NCI-H526 (cell line): ENCODE measurements around the gene PTPRN2.

ENCODE experiments used
- DNase-seq, 2 experiments: peaks; one replicate each; lab custom pipeline; 2025; lab: John Stamatoyannopoulos, UW

Gene PTPRN2

DNA sequence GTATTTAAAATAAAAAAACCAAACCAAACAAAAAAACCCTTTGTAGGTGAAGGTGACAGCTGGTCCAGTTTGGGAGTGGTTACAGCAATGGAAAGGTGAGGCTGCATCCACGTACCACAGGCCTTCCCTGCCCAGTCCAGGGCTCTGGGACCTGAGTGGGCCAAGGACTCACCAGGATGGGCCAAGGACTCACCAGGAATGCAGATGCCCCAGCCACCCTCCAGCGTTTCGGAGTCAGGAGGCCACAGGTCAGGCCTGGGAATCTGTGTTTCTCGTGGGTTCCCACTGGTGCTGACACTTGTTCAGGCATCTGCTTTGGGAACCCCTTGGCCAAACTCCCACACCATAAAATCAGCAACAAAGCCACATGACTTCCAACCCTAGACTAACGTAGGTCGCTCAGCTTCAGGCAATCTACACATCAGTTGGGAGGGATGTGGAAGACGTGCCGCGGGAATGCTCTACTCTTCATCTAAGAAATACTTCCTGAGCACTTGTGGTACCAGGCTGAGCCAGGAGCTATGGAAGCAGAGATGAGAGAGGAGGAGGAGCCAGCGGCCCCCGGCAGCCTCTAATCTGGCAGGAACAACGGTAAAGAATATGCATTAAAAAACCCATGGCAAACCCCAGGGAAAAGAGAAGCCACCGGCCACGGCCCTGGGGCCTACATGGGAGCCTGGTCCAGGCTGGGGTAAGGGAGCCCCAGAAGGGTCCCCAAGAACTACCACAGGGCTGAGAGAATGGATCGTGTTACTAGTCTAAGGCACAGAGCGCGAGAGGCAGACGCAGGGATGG lies 473.4 kb downstream of the PTPRN2 start:
- no peak for DNase-seq

DNA sequence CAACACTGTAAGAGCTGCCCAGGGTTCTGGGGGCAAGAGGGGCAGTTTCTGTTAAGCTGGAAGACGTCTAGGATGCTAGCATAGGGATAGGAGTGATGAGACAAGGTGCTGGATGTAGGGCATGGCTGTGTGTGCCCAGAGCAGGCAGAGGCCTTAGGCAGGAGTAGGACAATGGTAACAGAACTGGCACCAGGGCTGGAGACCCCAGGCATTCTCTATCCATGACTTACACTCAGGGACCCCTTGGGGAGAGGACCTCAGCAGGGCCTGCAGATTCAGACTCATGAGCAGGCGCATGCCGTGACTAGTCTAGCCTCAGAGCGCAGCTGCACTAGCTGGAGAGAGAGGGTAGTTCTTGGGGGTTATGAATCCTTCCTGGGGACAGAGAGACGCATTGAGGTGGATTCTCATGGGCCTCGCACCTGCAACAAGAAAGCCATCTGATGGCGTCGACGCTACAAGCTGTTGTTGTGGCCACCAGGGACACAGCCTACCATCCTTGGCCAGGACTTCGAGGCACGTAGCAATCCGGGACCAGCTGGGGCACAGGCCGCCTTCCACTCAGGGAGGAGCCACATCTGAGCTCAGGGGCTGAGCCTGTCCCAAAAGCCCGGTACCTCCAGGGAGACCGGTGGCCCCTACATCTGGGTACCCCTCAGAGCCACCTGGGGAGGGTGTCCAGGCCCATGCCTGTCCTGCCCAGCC lies 474.1 kb downstream of the PTPRN2 start:
- no peak for DNase-seq

DNA sequence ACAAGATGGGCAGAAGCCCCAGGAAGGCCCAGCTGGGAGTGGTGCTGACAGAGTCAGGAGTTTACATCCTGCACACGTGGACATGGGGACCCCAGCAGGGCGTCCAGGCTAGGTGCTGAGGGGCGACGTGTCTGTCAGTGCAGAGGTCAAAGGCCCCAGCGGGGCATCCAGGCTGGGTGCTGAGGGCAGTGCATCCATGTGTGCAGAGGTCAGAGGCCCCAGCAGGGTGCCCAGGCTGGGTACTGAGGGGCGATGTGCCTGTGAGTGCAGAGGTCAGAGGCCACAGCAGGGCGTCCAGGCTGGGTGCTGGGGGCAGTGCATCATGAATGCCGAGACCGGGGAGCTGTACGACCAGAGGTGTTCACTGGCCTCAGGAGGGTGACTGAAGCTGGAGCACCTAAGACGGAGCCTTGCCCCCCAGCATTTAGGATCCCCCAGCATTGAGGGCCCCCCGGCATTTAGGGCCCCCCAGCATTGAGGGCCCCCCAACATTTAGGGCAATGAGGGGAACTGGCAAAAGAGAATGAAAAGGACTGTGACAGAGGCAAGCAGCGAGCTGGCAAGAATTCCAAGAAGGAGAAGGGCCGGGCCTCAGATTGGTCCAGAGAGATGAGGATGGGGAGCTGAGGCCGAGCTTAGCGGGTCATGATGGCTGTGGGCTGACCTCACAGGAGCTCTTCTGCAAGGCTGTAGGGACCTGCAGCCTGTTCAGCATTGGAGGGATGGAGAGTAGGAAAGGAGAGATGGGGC lies 474.9 kb downstream of the PTPRN2 start:
- no peak for DNase-seq

DNA sequence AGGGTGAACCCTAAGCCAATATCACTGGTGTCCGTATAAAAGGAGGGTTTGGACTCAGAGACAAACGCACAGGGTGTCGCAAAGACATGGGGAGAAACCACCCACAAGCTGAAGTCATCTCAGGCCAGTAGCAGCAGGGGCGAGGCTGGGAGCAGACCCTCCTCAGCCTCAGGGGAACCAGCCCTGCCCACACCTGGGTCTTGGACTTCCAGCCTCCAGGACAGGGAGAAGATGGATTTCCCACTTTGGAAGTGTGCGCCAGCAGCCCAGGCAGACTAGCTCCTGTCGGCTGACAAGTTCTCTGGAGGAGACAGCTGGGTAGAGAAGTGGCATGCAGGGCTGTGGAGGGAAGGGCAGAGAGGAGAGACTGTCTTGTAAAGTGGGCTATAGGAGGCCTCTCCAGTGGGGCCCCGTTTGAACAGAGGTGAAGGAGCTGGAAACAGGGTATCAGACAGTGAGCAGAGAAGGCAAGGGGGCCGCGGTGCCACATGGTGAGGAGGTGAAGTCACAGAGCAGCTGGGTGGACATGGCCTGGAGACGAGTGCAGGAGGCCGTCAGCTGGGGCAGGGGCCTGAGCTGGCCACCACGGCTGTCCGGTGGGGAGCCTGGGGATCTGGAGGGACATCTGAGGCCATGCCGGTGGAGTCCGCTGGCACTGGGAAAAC lies 475.6 kb downstream of the PTPRN2 start:
- DNase-seq = no peak

DNA sequence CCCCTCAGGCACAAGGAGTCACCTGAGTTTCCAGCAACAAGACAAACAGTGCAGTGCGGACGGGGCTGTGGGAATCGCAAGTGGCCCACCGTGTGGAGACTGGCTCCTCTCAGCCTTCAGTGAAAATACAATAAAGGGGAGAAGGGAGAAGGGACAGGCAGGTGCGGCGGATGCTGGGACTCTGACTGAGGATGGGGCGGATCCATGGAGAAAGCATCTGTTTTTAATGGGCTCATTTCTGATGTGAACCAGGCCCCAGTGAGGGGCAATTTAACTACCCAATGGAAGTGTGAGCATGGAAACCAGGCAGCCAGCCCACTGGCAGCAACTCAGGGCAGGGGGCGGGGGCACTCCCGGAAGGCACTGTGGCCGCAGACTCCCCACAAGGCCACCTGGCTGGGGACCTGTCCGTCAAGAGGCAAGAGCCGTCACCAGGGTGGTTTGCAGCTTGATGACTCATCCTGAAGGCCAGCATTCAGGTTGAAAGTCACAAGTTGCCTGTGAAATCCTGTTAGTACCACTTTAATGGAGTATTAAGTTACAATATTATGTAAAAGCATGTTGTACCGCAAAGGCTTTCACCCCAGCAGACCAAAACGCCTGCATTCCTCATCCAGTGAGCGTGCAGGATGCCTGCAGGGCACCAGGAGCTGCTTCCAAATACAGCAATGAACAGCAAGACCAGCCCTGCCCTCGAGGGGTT lies 476.4 kb downstream of the PTPRN2 start:
- peak; percentile 55 to 71 for DNase-seq

DNA sequence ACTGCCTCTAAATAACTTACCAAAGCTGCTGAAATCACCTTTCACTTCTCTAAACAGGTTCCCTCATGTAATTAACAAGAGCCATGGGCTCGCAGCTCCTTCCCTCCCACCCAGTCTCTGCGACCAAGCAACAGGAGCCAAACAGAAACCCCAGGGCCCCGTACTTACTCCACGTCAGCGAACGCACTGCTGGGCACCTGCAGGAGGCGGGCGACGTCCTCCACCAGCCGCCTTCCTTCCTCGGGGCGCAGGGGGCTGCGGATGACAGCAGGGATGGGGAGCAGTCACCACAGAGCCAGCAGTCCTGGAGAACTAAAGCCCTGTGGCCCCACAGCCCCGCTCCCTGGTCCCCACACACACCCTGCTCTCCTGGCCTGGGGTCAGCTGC lies 477.0 kb downstream of the PTPRN2 start:
- DNase-seq = no peak

DNA sequence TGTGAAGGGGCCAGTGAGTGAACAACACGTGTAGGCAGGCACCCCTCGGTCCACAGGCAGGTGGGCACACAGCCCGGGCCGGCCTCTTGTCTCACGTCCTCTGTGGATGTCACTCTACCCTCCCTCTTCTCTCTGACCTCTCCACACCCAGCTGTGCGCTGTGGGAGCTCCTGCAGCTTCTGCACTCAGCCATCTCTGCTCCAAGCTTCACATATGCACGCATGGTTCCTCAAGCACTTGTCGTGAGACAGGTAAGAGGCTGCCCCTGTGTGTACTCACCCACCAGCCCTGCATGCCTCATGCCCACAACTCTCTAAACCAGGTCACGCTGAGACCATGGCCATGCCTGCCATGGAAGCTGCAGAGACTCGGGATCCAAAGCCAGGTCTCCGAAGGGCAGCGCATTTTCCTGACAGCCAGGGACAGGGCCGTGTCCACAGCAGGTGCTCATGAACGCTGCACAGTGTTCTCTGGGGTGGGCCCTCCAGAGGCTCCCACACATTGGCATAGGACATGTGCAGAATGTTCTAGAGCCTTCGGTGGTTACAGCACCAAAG lies 477.5 kb downstream of the PTPRN2 start:
- DNase-seq = no peak

DNA sequence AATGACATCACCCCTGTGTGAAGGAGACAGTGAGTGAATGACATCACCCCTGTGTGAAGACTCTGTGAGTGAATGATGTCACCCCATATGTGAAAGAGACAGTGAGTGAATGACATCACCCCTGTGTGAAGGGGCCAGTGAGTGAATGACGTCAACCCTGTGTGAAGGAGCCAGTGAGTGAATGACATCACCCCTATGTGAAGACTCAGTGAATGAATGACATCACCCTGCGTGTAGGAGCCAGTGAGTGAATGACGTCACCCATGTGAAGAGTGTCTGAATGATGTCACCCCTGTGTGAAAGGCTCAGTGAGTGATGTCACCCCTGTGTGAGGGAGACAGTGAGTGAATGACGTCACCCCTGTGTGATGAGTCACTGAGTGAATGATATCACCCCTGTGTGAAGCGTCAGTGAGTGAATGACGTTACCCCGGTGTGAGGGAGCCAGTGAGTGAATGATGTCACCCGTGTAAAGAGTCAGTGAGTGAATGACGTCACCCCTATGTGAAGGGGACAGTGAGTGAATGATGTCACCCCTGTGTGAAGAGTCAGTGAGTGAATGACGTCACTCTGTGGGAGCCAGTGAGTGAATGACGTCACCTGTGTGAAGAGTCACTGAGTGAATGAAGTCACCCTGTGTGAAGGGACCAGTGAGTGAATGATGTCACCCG lies 478.1 kb downstream of the PTPRN2 start:
- DNase-seq = no peak

DNA sequence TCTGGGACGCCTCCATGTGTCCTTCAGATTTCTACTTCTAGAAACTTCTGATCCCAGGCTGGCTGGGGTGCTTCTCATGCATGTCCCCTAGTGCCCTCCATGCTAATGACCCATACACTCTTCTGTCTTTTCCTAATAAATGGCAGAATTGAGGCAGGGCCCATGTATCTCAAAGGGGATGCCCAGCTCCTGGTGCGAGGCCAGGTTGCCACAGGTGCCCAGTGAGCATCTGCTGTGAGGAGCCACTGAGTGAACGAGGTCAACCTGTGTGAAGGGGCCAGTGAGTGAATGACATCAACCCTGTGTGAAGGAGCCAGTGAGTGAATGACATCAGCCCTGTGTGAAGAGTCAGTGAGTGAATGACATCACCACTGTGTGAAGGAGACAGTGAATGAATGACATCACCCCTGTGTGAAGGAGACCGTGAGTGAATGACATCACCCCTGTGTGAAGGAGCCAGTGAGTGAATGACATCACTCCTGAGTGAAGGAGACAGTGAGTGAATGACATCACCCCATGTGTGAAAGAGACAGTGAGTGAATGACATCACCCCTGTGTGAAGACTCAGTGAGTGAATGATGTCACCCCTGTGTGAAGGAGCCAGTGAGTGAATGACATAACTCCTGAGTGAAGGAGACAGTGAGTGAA lies 478.9 kb downstream of the PTPRN2 start:
- no peak for DNase-seq

DNA sequence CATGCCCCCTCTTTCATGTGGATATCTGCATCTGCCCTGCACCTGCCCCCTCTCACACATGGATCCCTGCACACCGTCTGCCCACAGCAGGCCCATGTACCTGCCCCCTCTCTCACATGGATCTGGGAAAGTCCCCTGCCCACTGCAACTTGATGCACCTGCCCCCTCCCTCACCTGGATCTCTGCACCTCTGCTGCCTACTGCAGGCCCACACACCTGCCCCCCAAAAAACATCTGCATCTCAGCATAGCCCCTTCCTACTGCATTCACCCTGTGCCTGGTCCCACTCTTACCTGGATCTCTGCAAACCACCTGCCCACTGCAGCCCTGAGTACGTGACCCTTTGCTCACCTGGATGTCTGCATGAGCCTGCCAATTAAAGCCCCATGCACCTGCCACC lies 479.8 kb downstream of the PTPRN2 start:
- DNase-seq = no peak

DNA sequence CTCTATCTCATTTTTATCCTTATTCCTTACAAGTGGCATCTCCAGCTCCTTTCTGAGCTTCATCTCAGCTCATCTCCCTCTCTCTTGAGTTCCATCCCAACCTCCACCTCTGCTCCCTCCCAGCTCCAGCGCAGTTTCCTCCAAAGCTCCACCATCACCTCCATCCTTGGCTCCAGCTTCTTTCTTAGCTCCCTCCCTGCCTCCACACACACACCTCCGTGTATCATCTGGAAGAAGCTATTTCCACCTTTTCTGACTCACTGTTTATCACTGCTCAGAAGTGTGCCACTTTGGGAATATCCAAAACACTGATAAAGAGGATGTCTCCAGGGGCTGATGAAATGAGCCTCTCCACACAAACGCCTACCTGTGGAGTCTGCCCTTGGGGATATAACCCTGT lies 481.4 kb downstream of the PTPRN2 start:
- no peak for DNase-seq

DNA sequence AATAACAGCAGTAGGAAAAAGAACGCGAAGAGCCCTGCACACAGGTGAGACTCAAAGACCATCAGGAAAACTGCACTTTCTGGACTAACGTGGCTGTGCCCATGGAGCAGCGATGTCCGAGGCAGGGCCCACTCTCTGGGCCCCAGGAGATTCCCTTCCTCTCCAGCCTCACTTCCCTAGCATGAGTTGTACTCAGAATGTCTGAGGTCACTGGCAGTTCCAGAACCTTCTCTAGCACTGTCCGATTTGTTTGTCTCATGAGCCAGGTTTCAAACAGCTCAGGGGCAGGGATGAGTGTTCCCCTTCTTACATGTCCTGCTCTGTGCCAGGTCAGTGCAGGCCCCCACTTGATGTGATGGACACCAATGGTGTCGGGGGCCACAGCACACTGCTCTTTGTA lies 484.2 kb downstream of the PTPRN2 start:
- DNase-seq = no peak

DNA sequence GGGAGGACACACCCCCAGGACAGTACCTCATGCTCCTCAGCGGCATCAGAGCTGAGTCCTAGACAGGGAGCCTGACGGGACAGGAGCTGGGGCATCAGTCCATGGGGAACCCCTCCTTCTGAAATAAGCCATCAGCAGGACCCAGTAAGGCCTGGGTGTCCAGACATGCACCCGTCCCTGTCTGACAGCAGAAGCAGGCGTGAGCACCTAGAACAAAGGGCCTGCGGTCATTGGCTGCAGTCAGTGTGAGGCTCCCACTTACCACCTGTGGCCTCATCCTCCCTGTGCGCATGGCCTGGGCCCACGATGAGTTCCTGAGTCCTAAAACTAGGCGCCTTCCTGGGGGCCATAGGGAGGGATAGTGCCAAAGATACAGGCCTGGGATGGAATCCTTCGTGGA lies 484.7 kb downstream of the PTPRN2 start:
- DNase-seq = no peak

DNA sequence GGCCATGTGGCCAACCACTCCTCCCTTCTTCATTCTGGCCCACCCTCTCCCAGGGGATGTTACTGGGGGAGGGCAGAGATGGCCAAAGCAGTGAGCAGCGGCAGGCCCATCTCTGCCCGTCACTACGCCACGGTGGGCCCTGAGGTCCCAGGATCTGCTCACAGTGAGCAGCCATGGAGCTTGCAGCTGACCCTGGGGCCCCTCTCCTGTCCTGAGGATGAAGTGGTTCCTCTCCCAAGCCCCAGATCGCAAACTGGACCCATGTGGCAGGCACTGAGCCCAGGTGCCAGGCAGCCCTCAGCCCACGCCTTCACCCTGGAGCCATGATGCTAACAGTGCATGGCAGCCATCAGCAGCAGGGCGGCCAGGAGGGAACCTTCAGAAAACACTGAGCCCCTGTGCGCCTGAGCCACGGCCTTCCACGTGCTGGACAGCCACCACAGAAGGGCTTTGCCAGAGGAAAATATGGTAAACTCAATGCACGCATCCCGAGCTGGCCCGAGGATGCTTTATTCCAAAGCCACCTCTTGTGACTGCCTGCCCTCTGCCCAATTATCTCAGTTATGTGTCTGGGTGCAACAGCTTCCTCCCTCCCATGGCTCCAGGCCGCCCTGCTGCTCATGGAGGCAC lies 485.7 kb downstream of the PTPRN2 start:
- DNase-seq = no peak

DNA sequence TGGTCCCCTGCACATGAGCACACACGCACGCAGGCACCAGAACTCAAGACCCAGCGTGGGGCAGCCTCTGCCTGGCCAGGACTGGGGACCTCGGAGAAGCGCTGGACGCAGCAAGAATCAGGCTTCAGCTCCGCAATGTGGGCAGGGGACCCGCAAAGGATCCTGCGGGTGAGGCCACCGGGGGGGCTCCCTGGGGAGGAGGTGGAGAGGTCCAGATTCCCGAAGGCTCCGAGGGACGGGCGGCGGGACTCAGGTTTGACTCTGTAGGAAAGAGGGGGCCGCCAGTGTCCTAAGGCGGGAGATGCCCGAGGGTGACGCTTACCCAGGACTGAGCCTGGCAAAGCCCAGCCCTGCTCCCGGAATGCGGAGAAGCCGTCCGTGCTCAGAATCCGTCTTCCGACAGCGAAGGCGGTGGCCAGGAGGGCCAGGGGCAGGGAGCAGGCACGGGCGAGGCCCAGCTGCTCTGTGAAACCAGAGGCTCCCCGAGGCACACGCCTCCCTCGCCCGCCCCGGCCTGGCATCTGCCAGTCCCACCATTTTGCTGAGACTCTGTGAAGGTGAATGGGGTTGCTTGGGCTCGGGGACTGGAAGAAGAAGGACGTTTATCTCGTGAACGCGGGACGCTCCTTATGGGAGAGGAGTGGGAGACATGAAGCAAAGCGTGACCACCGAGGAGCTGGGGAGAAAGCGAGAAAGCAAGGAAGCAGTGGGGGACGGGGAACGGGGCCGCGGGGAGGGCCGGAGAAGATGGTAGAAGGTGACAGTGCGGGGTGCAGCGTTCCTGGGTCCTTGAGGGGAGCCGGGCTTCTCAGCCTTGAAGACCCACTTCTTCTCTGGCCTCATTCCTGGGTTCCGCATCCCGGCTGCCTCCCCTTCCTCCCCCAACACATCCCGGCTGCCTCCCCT lies 489.2 kb downstream of the PTPRN2 start:
- peak in 1 of 2 experiments; percentile 53 for DNase-seq

DNA sequence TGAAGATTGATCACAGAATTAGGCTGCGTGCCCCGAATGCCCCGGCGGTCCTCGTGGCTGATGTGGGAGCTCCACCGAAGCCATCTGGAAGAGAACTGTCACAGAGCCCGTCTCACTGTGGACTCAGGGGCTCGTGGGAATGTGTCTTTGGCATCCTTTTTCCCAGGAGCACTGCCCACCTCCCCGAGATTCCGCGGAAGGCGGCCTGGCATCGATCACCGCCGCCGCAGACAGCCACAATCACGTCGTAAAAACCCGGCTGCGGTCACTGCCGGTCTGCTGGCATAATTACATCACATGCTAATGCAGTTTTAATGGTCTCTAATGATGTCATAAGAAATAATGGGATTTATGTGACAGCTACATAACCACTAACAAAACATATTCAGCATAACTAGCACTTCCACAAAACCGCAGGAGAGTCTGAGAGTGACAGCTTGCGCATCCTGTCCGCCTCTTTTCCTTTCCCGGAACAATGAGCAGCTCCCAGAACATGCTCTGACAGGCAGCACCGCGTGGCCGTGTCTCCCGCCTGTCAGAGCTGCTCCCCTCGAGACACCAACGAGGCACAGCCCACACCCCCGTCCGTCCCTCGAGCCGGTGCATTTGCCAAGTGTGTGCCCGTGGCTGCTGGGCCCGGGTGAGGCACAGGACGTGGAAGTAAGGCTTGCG lies 490.0 kb downstream of the PTPRN2 start:
- peak; percentile 62 to 63 for DNase-seq

DNA sequence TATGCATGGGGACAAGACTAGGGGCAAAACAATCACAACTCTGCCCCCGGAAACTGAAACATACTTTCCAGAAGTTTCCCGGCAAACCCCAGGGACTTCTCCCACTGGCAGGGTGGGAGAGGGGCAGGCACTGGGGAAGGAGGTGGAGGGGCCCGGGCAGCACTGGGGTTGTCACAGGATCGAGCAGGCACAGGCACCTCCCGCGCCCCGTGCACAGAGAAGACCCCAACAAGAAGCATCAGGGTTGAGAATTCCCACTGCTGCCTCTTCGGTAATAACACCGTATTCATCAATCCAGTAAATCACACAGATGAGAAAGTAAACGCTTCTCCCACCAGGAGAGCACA lies 490.5 kb downstream of the PTPRN2 start:
- DNase-seq = no peak

DNA sequence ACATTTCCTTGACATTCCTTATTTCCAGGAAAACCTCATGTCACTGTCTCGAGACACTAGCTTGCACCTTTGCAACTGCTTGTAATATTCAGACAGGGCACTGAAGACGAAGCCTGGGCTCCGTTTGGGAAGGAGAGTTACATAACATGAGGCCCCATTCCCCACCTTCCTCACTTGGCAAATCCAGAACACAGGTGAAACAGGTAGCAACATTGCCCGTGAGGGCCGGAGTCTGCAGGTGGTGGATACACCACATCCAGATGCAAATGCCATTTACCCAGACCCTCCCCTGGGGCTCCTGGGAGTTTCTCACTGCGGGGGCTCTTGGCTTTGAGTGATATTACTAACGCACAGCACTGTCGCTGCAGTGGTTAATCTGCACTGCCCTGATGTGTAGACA lies 491.0 kb downstream of the PTPRN2 start:
- peak; percentile 52 to 75 for DNase-seq
